ENCODE results near the gene NQO2.
"Not testable (repeated sequence)": the region's sequence is repeated elsewhere in the genome, so short reads cannot be mapped to it uniquely, and the experiment has no call there.

The NQO2 gene

GRCh38 chr6:3013901-3014674 lies 14.4 kb downstream of the NQO2 start:
- no peak for DNase-seq (ENCODE audit: low spot score)

GRCh38 chr6:3014675-3015066 lies 15.0 kb downstream of the NQO2 start:
- DNase-seq (ENCODE audit: low spot score), result no peak

GRCh38 chr6:3015144-3015543 lies 15.4 kb downstream of the NQO2 start:
- no peak for DNase-seq (ENCODE audit: low spot score)

GRCh38 chr6:3016473-3017280 lies 17.0 kb downstream of the NQO2 start:
- no peak for DNase-seq (ENCODE audit: low spot score)

GRCh38 chr6:3017304-3017703 lies 17.6 kb downstream of the NQO2 start:
- DNase-seq (ENCODE audit: low spot score), result no peak

- DNase-seq (ENCODE audit: low spot score), result no peak
Measured at GRCh38 chr6:3019065-3019464, 19.4 kb downstream of the NQO2 start.

- DNase-seq (ENCODE audit: low spot score), result no peak
Measured at GRCh38 chr6:3019749-3020320, 20.1 kb downstream of the NQO2 start.

GRCh38 chr6:3020976-3021598 lies 21.4 kb downstream of the NQO2 start:
- not testable (repeated sequence) for DNase-seq (ENCODE audit: low spot score)

GRCh38 chr6:3022765-3023662 lies 23.3 kb downstream of the NQO2 start:
- DNase-seq (ENCODE audit: low spot score), result no peak

- DNase-seq (ENCODE audit: low spot score), result peak; percentile 56
Measured at GRCh38 chr6:3023663-3024483, 24.2 kb downstream of the NQO2 start.

- peak; percentile 45 for DNase-seq (ENCODE audit: low spot score)
Measured at GRCh38 chr6:3026791-3027626, 27.3 kb downstream of the NQO2 start.

GRCh38 chr6:3028156-3028555 lies 28.5 kb downstream of the NQO2 start:
- DNase-seq (ENCODE audit: low spot score), result not testable (repeated sequence)

GRCh38 chr6:3031857-3032640 lies 32.4 kb downstream of the NQO2 start:
- DNase-seq (ENCODE audit: low spot score), result no peak

- DNase-seq (ENCODE audit: low spot score), result no peak
Measured at GRCh38 chr6:3032986-3033385, 33.3 kb downstream of the NQO2 start.

- DNase-seq (ENCODE audit: low spot score), result no peak
Measured at GRCh38 chr6:3033652-3034051, 34.0 kb downstream of the NQO2 start.

- no peak for DNase-seq (ENCODE audit: low spot score)
Measured at GRCh38 chr6:3035397-3035796, 35.7 kb downstream of the NQO2 start.

GRCh38 chr6:3036861-3037637 lies 37.4 kb downstream of the NQO2 start:
- no peak for DNase-seq (ENCODE audit: low spot score)

All from globus pallidus (tissue), 1 donor.